PC-9 (cell line): Measurements from ENCODE around the gene CACNB4. TPM values are rescaled to one million over a fixed set of nuclear protein-coding genes. Genes with fewer than 3 reads are reported as not detected.

Source experiments
- BruUV-seq: library from RNA; stranded (reverse); fragments of 400-500 nt; replicated peaks from 2 replicates; lab custom pipeline; 2021; lab: Mats Ljungman, UMichigan
- CTCF ChIA-PET: fragments of 300-600 bp; sonication (Branson Sonifier 250); formaldehyde crosslinking; loops from one replicate; lab custom pipeline; 2022; ENCODE audit warnings: antibody characterized with exemption; lab: Charles Lee
- POLR2A ChIA-PET: fragments of 300-600 bp; sonication (Branson Sonifier 250); formaldehyde crosslinking; loops from one replicate; lab custom pipeline; 2022; ENCODE audit warnings: antibody characterized with exemption; ENCODE audit not compliant: unreplicated experiment; lab: Charles Lee
- DNase-seq, 2 experiments: peaks; one replicate each; pipeline versions ENCODE4 v3.0.0 to v3.0.0-alpha.2; 2015 to 2022; ENCODE audit warnings: mixed read lengths in 1 of 2
- H2AFZ ChIP-seq: fragments of 200-600 bp; sonication (generic); 2 replicates; pipeline ENCODE4 v1.8.1; 2017; ENCODE audit warnings: antibody characterized with exemption
- H3F3A ChIP-seq: fragments of 200-600 bp; sonication (generic); 2 replicates; pipeline ENCODE4 v1.8.1; 2017; ENCODE audit warnings: antibody characterized with exemption, mild to moderate bottlenecking, low read depth; ENCODE audit not compliant: insufficient read depth
- H3K27ac ChIP-seq: fragments of 200-600 bp; sonication (generic); 2 replicates; pipeline ENCODE4 v1.6.1; 2016; ENCODE audit warnings: mixed run types
- H3K27me3 ChIP-seq: fragments of 200-600 bp; sonication (generic); 2 replicates; pipeline ENCODE4 v1.6.1; 2016; ENCODE audit warnings: low read depth, mixed run types; ENCODE audit not compliant: insufficient read depth
- H3K36me3 ChIP-seq: fragments of 200-600 bp; sonication (generic); 2 replicates; pipeline ENCODE4 v1.6.1; 2016; ENCODE audit warnings: low read depth, mixed run types
- H3K4me1 ChIP-seq: fragments of 200-600 bp; sonication (generic); replicated peaks from 2 replicates; pipeline ENCODE4 v1.6.1; 2016; ENCODE audit warnings: mixed run types; ENCODE audit not compliant: insufficient read depth
- H3K4me2 ChIP-seq: fragments of 200-600 bp; sonication (generic); 2 replicates; pipeline ENCODE4 v1.6.1; 2017; ENCODE audit warnings: mixed run types
- H3K4me3 ChIP-seq: fragments of 200-600 bp; sonication (generic); 2 replicates; pipeline ENCODE4 v1.6.1; 2016; ENCODE audit warnings: mixed run types
- H3K79me2 ChIP-seq: fragments of 200-600 bp; sonication (generic); 2 replicates; pipeline ENCODE4 v1.6.1; 2017; ENCODE audit warnings: low read depth, mixed run types
- H3K9me2 ChIP-seq: fragments of 200-600 bp; sonication (generic); 2 replicates; pipeline ENCODE4 v1.8.1; 2017; ENCODE audit warnings: mild to moderate bottlenecking; ENCODE audit not compliant: insufficient read depth
- H3K9me3 ChIP-seq: fragments of 200-600 bp; sonication (generic); 2 replicates; pipeline ENCODE4 v1.8.1; 2016; ENCODE audit warnings: low read depth; ENCODE audit not compliant: insufficient read depth
- H4K20me1 ChIP-seq: fragments of 200-600 bp; sonication (generic); 2 replicates; pipeline ENCODE4 v1.8.1; 2017; ENCODE audit not compliant: insufficient read depth
- EZH2 ChIP-seq: fragments of 200-600 bp; sonication (generic); IDR thresholded peaks from 2 replicates; pipeline ENCODE4 v1.8.0; 2017; ENCODE audit warnings: antibody characterized with exemption, low read depth
- intact Hi-C: fragments of 100-400 bp; cut with micrococcal nuclease; formaldehyde crosslinking; loops from one replicate; pipeline ENCODE4 v1.10.0; 2022; ENCODE audit not compliant: unreplicated experiment
- total RNA-seq: library from RNA; stranded (reverse); gene quantifications from 2 replicates; pipeline ENCODE4 v1.2.3, GENCODE V29; 2021
- TF ChIP-seq, protein P1 (sequence below): fragments of 200-600 bp; sonication (generic); conservative IDR thresholded peaks from 2 replicates; pipeline ENCODE4 v1.6.1; 2017; ENCODE audit warnings: mixed run types, antibody characterized with exemption, mild to moderate bottlenecking, moderate library complexity

Gene CACNB4
- total RNA-seq, 1 experiment from 2014 or later = 0.98 TPM

GRCh38 chr2:151816843-151817242 is 282.0 kb downstream of the CACNB4 start:
- no TSS peak for BruUV-seq
- Histone ChIP-seq H3K4me3 (no peak overlapping the region), H3K9me3 (no peaks in the 10 kb centered on the region), H2AFZ (no peak overlapping the region), H4K20me1 (no peaks in the 10 kb centered on the region; the same call in 1 of the 2 replicates), H3K4me2 (no peak overlapping the region), H3K4me1 (no peaks in the 10 kb centered on the region), H3K79me2 (peaks cover 45% of the 10 kb centered on the region), H3K27me3 (no peaks in the 10 kb centered on the region), H3K9me2 (no peaks in the 10 kb centered on the region), H3K36me3 (no peaks in the 10 kb centered on the region; the same call in 1 of the 2 replicates), H3K27ac (no peak overlapping the region), H3F3A (no peaks in the 10 kb centered on the region)
- POLR2A ChIA-PET = no interaction called here
- intact Hi-C loops = no loop called here
- no peak for DNase-seq
- TF ChIP-seq, protein P1, sequence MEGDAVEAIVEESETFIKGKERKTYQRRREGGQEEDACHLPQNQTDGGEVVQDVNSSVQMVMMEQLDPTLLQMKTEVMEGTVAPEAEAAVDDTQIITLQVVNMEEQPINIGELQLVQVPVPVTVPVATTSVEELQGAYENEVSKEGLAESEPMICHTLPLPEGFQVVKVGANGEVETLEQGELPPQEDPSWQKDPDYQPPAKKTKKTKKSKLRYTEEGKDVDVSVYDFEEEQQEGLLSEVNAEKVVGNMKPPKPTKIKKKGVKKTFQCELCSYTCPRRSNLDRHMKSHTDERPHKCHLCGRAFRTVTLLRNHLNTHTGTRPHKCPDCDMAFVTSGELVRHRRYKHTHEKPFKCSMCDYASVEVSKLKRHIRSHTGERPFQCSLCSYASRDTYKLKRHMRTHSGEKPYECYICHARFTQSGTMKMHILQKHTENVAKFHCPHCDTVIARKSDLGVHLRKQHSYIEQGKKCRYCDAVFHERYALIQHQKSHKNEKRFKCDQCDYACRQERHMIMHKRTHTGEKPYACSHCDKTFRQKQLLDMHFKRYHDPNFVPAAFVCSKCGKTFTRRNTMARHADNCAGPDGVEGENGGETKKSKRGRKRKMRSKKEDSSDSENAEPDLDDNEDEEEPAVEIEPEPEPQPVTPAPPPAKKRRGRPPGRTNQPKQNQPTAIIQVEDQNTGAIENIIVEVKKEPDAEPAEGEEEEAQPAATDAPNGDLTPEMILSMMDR = no peak
- CTCF ChIA-PET = no interaction called here

GRCh38 chr2:151815821-151816489 is 282.9 kb downstream of the CACNB4 start:
- DNase-seq = no peak
- no TSS peak for BruUV-seq
- intact Hi-C loops = no loop called here
- no peaks in the 10 kb centered on the region for H3F3A ChIP-seq
- H2AFZ ChIP-seq = no peak overlapping the region
- POLR2A ChIA-PET = no interaction called here
- CTCF ChIA-PET = no interaction called here
- H3K27ac ChIP-seq = no peak overlapping the region
- H3K4me2 ChIP-seq = no peak overlapping the region
- no peaks in the 10 kb centered on the region for H3K9me2 ChIP-seq
- no peak overlapping the region for H3K4me3 ChIP-seq
- H3K4me1 ChIP-seq = no peaks in the 10 kb centered on the region
- H3K27me3 ChIP-seq = no peaks in the 10 kb centered on the region
- H3K9me3 ChIP-seq = no peaks in the 10 kb centered on the region
- peaks cover 38% of the 10 kb centered on the region for H3K79me2 ChIP-seq
- no peak for TF ChIP-seq EZH2
- TF ChIP-seq, protein P1 = no peak
- no peaks in the 10 kb centered on the region for H4K20me1 ChIP-seq
- peaks cover under 1% of the 10 kb centered on the region; the same call in 1 of the 2 replicates for H3K36me3 ChIP-seq

DNA sequence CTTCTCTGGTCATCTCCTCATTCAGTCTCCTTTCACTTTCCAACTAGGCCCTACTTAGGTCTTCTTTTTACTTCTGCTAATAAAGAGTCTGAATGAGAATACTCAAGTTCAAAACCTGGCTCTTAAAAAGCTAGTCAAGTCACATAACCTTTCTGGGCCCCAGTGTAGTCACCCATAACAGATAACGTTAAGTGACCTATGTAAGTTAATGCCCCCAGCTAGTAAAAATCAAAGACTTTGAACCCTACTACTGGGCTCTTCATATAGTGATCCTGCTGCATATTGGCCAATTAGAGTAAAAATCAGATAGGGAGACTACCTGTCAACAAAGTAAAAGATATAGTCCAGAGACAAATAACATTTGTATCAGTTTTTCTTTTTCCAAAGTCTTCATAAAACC is 288.4 kb downstream of the CACNB4 start:
- TF ChIP-seq EZH2 = no peak
- TF ChIP-seq, protein P1 = no peak
- BruUV-seq = no TSS peak
- H4K20me1 ChIP-seq = peaks cover 4% of the 10 kb centered on the region; the same call in 1 of the 2 replicates
- ChIA-PET CTCF (no interaction called here), POLR2A (no interaction called here)
- no peak overlapping the region for H3K4me2 ChIP-seq
- H3K27me3 ChIP-seq = no peaks in the 10 kb centered on the region
- no peaks in the 10 kb centered on the region for H3K9me3 ChIP-seq
- H3K4me3 ChIP-seq = no peak overlapping the region
- no peaks in the 10 kb centered on the region for H3K9me2 ChIP-seq
- intact Hi-C loops = no loop called here
- no peak for DNase-seq
- H3K79me2 ChIP-seq = no peaks in the 10 kb centered on the region
- H3K4me1 ChIP-seq = no peaks in the 10 kb centered on the region
- no peak overlapping the region for H3K27ac ChIP-seq
- H3K36me3 ChIP-seq = peaks cover 3% of the 10 kb centered on the region; the same call in 1 of the 2 replicates
- no peak overlapping the region for H2AFZ ChIP-seq
- no peaks in the 10 kb centered on the region for H3F3A ChIP-seq
